ENCODE measurements around the gene MKKS.

DNA sequence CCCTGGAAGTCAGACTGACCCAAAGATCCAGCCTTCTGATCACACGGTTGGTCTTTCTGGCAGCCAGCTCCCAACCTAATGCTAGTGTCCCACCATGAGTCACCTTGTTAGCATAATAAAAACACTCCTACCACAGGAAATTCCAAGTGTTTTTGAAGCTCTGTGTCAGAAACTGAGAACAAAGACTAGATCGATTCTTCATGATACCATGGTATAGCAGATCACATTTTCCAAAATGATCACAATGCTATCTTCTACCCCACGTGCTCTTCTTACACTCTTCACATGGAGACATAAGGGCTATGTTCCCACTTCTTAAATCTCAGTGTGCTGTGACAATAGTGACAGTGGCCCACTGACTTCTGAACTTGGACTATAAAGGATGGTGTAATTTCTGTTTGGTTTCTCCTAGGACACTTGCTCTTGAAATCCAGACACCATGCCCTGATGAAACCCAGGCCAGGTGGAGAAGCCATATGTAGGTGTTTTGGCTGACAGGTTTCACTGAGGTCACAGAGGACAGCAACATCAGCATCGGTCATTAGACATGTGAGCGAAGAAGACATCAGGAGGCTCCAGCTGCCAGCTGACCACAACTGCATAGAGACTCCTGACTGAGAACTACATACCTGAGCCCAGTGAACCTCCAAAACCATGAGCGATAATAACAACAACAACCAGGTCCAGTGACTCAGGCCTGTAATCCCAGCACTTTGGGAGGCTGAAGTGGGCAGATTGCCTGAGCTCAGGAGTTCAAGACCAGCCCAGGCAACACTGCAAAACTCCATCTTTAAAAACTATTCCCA is 57.5 kb downstream of the MKKS start:
- TF ChIP-seq, protein P1, sequence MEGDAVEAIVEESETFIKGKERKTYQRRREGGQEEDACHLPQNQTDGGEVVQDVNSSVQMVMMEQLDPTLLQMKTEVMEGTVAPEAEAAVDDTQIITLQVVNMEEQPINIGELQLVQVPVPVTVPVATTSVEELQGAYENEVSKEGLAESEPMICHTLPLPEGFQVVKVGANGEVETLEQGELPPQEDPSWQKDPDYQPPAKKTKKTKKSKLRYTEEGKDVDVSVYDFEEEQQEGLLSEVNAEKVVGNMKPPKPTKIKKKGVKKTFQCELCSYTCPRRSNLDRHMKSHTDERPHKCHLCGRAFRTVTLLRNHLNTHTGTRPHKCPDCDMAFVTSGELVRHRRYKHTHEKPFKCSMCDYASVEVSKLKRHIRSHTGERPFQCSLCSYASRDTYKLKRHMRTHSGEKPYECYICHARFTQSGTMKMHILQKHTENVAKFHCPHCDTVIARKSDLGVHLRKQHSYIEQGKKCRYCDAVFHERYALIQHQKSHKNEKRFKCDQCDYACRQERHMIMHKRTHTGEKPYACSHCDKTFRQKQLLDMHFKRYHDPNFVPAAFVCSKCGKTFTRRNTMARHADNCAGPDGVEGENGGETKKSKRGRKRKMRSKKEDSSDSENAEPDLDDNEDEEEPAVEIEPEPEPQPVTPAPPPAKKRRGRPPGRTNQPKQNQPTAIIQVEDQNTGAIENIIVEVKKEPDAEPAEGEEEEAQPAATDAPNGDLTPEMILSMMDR (IDR thresholded peaks at IDR 0.05): no peak
- TF ChIP-seq POLR2AphosphoS5 (IDR thresholded peaks at IDR 0.05): no peak

Data from prostate gland (tissue), 2 donors.